HepG2 (cell line): ENCODE measurements around the gene NOVA2. TPM values are rescaled to one million over a fixed set of nuclear protein-coding genes. Genes with fewer than 3 reads are reported as not detected.

ENCODE experiments used
- DMAP1 ChIP-seq: IDR thresholded peaks from 2 replicates; pipeline ENCODE4 v1.6.1; 2016
- E2F1 ChIP-seq: sonication (generic); formaldehyde crosslinking; IDR thresholded peaks from 2 replicates; pipeline ENCODE4 v1.5.0; 2020; ENCODE audit warnings: missing genetic modification reagents
- FOSL1 ChIP-seq: sonication (generic); formaldehyde crosslinking; IDR thresholded peaks from 2 replicates; pipeline ENCODE4 v1.9.0; 2021; ENCODE audit warnings: missing genetic modification reagents, borderline replicate concordance
- KDM1A ChIP-seq: IDR thresholded peaks from 2 replicates; pipeline ENCODE4 v1.6.1; 2016; ENCODE audit warnings: missing compliant biosample characterization
- MLXIP ChIP-seq: sonication (generic); formaldehyde crosslinking; IDR thresholded peaks from 2 replicates; pipeline ENCODE4 v1.9.0; 2021; ENCODE audit warnings: missing genetic modification reagents, borderline replicate concordance
- NFAT5 ChIP-seq: sonication (generic); formaldehyde crosslinking; IDR thresholded peaks from 2 replicates; pipeline ENCODE4 v1.4.0; 2020; ENCODE audit warnings: missing genetic modification reagents
- PLRG1 ChIP-seq: fragments of 450-650 bp; conservative IDR thresholded peaks from 2 replicates; pipeline ENCODE4 v1.6.1; 2016
- SOX6 ChIP-seq, 2 experiments: fragments of 450-650 bp in 1 of 2; sonication (generic) in 1 of 2; formaldehyde crosslinking in 1 of 2; IDR thresholded peaks; 2 replicates each; pipeline versions ENCODE4 v1.4.0 to v1.6.1; 2017 to 2020; ENCODE audit warnings: antibody characterized with exemption in 1 of 2, mild to moderate bottlenecking in 1 of 2, missing genetic modification reagents in 1 of 2
- ZFP41 ChIP-seq: sonication (generic); formaldehyde crosslinking; IDR thresholded peaks from 2 replicates; pipeline ENCODE4 v1.4.0; 2020; ENCODE audit warnings: mild to moderate bottlenecking, missing genetic modification reagents, borderline replicate concordance
- ZNF260 ChIP-seq: sonication (generic); formaldehyde crosslinking; IDR thresholded peaks from 2 replicates; pipeline ENCODE4 v1.4.0; 2020; ENCODE audit warnings: missing genetic modification reagents, low read depth, mild to moderate bottlenecking, borderline replicate concordance
- ZNF430 ChIP-seq: sonication (generic); formaldehyde crosslinking; IDR thresholded peaks from 2 replicates; pipeline ENCODE4 v1.9.0; 2021; ENCODE audit warnings: mild to moderate bottlenecking, missing genetic modification reagents
- ZNF468 ChIP-seq: sonication (generic); formaldehyde crosslinking; IDR thresholded peaks from 2 replicates; pipeline ENCODE4 v1.8.0; 2022; ENCODE audit warnings: mild to moderate bottlenecking, moderate library complexity, missing genetic modification reagents
- ZNF496 ChIP-seq: sonication (generic); formaldehyde crosslinking; IDR thresholded peaks from 2 replicates; pipeline ENCODE4 v1.8.1; 2023; ENCODE audit warnings: mild to moderate bottlenecking, moderate library complexity, missing genetic modification reagents; ENCODE audit not compliant: insufficient replicate concordance
- polyA plus RNA-seq, 8 experiments: library from polyadenylated mRNA; depleted of rRNA in 3 of 8; stranded (reverse) in 7 of 8; unstranded in 1 of 8; fragments of >200 nt; fragmentation: Illumina TruSeq in 4 of 8; extraction: Trizol in 4 of 8; gene quantifications; 2 replicates each; pipeline versions ENCODE4 v1.2.1 to v1.2.3, GENCODE V29; 2011 to 2016; ENCODE audit warnings: low read depth in 4 of 8, missing spikeins in 1 of 8, mixed read lengths in 1 of 8; ENCODE audit not compliant: insufficient read depth in 1 of 8
- total RNA-seq, 5 experiments: library from RNA; depleted of rRNA; stranded (reverse); fragments of >200 nt; fragmentation: Illumina TruSeq; extraction: Trizol; gene quantifications; 2 replicates each; pipeline ENCODE4 v1.2.3, GENCODE V29; 2016; ENCODE audit warnings: low read depth in 1 of 5
- TF ChIP-seq, protein P1 (sequence below): sonication (generic); formaldehyde crosslinking; IDR thresholded peaks from 2 replicates; pipeline ENCODE4 v1.4.0; 2020; ENCODE audit warnings: mild to moderate bottlenecking, missing genetic modification reagents
- TF ChIP-seq, protein P2 (sequence below): sonication (generic); formaldehyde crosslinking; conservative IDR thresholded peaks from 2 replicates; pipeline ENCODE4 v1.4.0; 2020; ENCODE audit warnings: missing genetic modification reagents

Gene NOVA2
- total and polyA plus RNA-seq, 2 of the 13 experiments (the other 11 are each of a cell fraction or from before 2014, with no cell fraction given): not detected

- TF ChIP-seq E2F1: peak; percentile 98
- no peak for TF ChIP-seq MLXIP (CRISPR knock-in tag)
- TF ChIP-seq NFAT5: no peak
- TF ChIP-seq, protein P1, sequence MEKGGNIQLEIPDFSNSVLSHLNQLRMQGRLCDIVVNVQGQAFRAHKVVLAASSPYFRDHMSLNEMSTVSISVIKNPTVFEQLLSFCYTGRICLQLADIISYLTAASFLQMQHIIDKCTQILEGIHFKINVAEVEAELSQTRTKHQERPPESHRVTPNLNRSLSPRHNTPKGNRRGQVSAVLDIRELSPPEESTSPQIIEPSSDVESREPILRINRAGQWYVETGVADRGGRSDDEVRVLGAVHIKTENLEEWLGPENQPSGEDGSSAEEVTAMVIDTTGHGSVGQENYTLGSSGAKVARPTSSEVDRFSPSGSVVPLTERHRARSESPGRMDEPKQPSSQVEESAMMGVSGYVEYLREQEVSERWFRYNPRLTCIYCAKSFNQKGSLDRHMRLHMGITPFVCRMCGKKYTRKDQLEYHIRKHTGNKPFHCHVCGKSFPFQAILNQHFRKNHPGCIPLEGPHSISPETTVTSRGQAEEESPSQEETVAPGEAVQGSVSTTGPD (CRISPR knock-in tag): no peak
- TF ChIP-seq FOSL1: no peak
- TF ChIP-seq SOX6 (IDR thresholded peaks at IDR 0.05): no peak
- TF ChIP-seq SOX6 (CRISPR knock-in tag; IDR thresholded peaks at IDR 0.05): peak; percentile 39; the same call in 1 of the 2 replicates
- TF ChIP-seq ZFP41 (CRISPR knock-in tag): no peak
- peak; percentile 71; the same call in 1 of the 2 replicates for TF ChIP-seq DMAP1
- TF ChIP-seq, protein P2, sequence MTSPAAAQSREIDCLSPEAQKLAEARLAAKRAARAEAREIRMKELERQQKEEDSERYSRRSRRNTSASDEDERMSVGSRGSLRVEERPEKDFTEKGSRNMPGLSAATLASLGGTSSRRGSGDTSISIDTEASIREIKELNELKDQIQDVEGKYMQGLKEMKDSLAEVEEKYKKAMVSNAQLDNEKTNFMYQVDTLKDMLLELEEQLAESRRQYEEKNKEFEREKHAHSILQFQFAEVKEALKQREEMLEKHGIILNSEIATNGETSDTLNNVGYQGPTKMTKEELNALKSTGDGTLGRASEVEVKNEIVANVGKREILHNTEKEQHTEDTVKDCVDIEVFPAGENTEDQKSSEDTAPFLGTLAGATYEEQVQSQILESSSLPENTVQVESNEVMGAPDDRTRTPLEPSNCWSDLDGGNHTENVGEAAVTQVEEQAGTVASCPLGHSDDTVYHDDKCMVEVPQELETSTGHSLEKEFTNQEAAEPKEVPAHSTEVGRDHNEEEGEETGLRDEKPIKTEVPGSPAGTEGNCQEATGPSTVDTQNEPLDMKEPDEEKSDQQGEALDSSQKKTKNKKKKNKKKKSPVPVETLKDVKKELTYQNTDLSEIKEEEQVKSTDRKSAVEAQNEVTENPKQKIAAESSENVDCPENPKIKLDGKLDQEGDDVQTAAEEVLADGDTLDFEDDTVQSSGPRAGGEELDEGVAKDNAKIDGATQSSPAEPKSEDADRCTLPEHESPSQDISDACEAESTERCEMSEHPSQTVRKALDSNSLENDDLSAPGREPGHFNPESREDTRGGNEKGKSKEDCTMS (CRISPR knock-in tag): no peak
- no peak for TF ChIP-seq ZNF496 (CRISPR knock-in tag)
- no peak for TF ChIP-seq KDM1A (CRISPR knock-in tag)
- TF ChIP-seq PLRG1: no peak
- no peak for TF ChIP-seq ZNF468 (CRISPR knock-in tag)
- no peak for TF ChIP-seq ZNF260 (CRISPR knock-in tag)
- no peak for TF ChIP-seq ZNF430
These were observed 46.0 kb downstream of the NOVA2 start (continued) for GRCh38 chr19:45927565-45928261.
